Chondrocyte (in vitro differentiated cells): ENCODE measurements around the gene CFAP70. TPM values are rescaled to one million over a fixed set of nuclear protein-coding genes. Genes with fewer than 3 reads are reported as not detected.

ENCODE experiments used
- DNase-seq: peaks from one replicate; pipeline ENCODE4 v3.0.0; 2021; ENCODE audit warnings: mixed read lengths, low spot score
- H3K27ac Mint-ChIP-seq: one replicate; pipeline ENCODE4 v1.8.0; 2021; ENCODE audit warnings: mild to moderate bottlenecking, moderate library complexity, mixed read lengths; ENCODE audit not compliant: unreplicated experiment
- H3K27me3 Mint-ChIP-seq: 2 replicates; pipeline ENCODE4 v1.8.0; 2021; ENCODE audit warnings: low read depth, mixed read lengths
- H3K36me3 Mint-ChIP-seq: 2 replicates; pipeline ENCODE4 v1.8.0; 2021; ENCODE audit warnings: low read depth, mixed read lengths
- H3K4me1 Mint-ChIP-seq: 2 replicates; pipeline ENCODE4 v1.8.0; 2021; ENCODE audit warnings: low read depth, mild to moderate bottlenecking, mixed read lengths
- H3K4me3 Mint-ChIP-seq: one replicate; pipeline ENCODE4 v1.8.0; 2021; ENCODE audit warnings: mild to moderate bottlenecking, moderate library complexity, mixed read lengths; ENCODE audit not compliant: unreplicated experiment
- H3K9me3 Mint-ChIP-seq: 2 replicates; pipeline ENCODE4 v1.8.0; 2021; ENCODE audit warnings: low read depth, mixed read lengths
- total RNA-seq: library from RNA; stranded (reverse); gene quantifications from 3 replicates; pipeline ENCODE4 v1.2.1, GENCODE V29; 2021
- TF ChIP-seq, protein P1 (sequence below): fragments of 200-600 bp; sonication (generic); IDR thresholded peaks from 2 replicates; pipeline ENCODE4 v1.5.0; 2021; ENCODE audit warnings: antibody characterized with exemption, mild to moderate bottlenecking, moderate library complexity

Gene CFAP70
- total RNA-seq, 1 donor from 2014 or later, result 0.42 TPM

- H3K36me3 Mint-ChIP-seq, result peaks cover 14% of the 10 kb centered on the region
- no peak overlapping the region for H3K4me3 Mint-ChIP-seq
- H3K9me3 Mint-ChIP-seq, result peaks cover 6% of the 10 kb centered on the region
- TF ChIP-seq, protein P1, sequence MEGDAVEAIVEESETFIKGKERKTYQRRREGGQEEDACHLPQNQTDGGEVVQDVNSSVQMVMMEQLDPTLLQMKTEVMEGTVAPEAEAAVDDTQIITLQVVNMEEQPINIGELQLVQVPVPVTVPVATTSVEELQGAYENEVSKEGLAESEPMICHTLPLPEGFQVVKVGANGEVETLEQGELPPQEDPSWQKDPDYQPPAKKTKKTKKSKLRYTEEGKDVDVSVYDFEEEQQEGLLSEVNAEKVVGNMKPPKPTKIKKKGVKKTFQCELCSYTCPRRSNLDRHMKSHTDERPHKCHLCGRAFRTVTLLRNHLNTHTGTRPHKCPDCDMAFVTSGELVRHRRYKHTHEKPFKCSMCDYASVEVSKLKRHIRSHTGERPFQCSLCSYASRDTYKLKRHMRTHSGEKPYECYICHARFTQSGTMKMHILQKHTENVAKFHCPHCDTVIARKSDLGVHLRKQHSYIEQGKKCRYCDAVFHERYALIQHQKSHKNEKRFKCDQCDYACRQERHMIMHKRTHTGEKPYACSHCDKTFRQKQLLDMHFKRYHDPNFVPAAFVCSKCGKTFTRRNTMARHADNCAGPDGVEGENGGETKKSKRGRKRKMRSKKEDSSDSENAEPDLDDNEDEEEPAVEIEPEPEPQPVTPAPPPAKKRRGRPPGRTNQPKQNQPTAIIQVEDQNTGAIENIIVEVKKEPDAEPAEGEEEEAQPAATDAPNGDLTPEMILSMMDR, result no peak
- H3K27ac Mint-ChIP-seq, result no peak overlapping the region
- H3K27me3 Mint-ChIP-seq, result no peaks in the 10 kb centered on the region
- peaks cover 11% of the 10 kb centered on the region for H3K4me1 Mint-ChIP-seq
- DNase-seq, result no peak
These were observed 150.8 kb downstream of the CFAP70 start for GRCh38 chr10:73207883-73208282.

- peaks cover 12% of the 10 kb centered on the region for H3K36me3 Mint-ChIP-seq
- TF ChIP-seq, protein P1, result no peak
- peaks cover 6% of the 10 kb centered on the region for H3K9me3 Mint-ChIP-seq
- H3K4me3 Mint-ChIP-seq, result no peak overlapping the region
- no peaks in the 10 kb centered on the region for H3K27me3 Mint-ChIP-seq
- H3K4me1 Mint-ChIP-seq, result peaks cover 7% of the 10 kb centered on the region
- DNase-seq, result no peak
- H3K27ac Mint-ChIP-seq, result no peak overlapping the region
These were observed 152.3 kb downstream of the CFAP70 start for GRCh38 chr10:73206385-73206784.

- no peak overlapping the region for H3K27ac Mint-ChIP-seq
- no peak for DNase-seq
- peaks cover 6% of the 10 kb centered on the region for H3K9me3 Mint-ChIP-seq
- peaks cover 9% of the 10 kb centered on the region for H3K36me3 Mint-ChIP-seq
- no peak overlapping the region for H3K4me3 Mint-ChIP-seq
- H3K27me3 Mint-ChIP-seq, result no peaks in the 10 kb centered on the region
- TF ChIP-seq, protein P1, result no peak
- peaks cover 7% of the 10 kb centered on the region for H3K4me1 Mint-ChIP-seq
These were observed 152.8 kb downstream of the CFAP70 start for GRCh38 chr10:73205890-73206289.

GRCh38 chr10:73205081-73205480 lies 153.6 kb downstream of the CFAP70 start:
- Mint-ChIP-seq H3K36me3 (peaks cover 11% of the 10 kb centered on the region), H3K4me3 (no peak overlapping the region), H3K27me3 (no peaks in the 10 kb centered on the region), H3K4me1 (peaks cover 6% of the 10 kb centered on the region), H3K9me3 (peaks cover 6% of the 10 kb centered on the region), H3K27ac (no peak overlapping the region)
- TF ChIP-seq, protein P1, result no peak
- no peak for DNase-seq

Other genes with a start within 250 kb of the CFAP70 start
- gene NUDT13, start 248.4 kb downstream of the CFAP70 start, total RNA-seq, result 1.7 to 2.2 TPM (median 2.0 TPM) in 3 replicates
- gene ECD, start 190.9 kb downstream of the CFAP70 start, total RNA-seq, result 25.4 to 30.2 TPM (median 26.6 TPM) in 3 replicates
- 19.4 to 23.7 TPM (median 20.8 TPM) in 3 replicates for gene FAM149B1, start 190.7 kb downstream of the CFAP70 start, total RNA-seq
- 17.1 to 27.3 TPM (median 17.6 TPM) in 3 replicates for gene DNAJC9, start 111.6 kb downstream of the CFAP70 start, total RNA-seq
- gene MRPS16, start 106.2 kb downstream of the CFAP70 start, total RNA-seq, result 63.3 to 84.6 TPM (median 66.7 TPM) in 3 replicates
- gene ANXA7, start 55.2 kb upstream of the CFAP70 start, total RNA-seq, result 93.5 to 102 TPM (median 94.7 TPM) in 3 replicates
- 1.4 to 3.4 TPM (median 2.1 TPM) in 3 replicates for gene MSS51, start 74.7 kb upstream of the CFAP70 start, total RNA-seq
- gene PPP3CB, start 137.2 kb upstream of the CFAP70 start, total RNA-seq, result 59.4 to 61.1 TPM (median 60.5 TPM) in 3 replicates
- 5.8 to 11.6 TPM (median 6.5 TPM) in 3 replicates for gene USP54, start 232.5 kb upstream of the CFAP70 start, total RNA-seq